MM.1S (cell line): ENCODE results near the gene VGLL4.

Source experiments
- CTCF ChIP-seq: fragments of 300-600 bp; sonication (generic); IDR thresholded peaks from 2 replicates; pipeline ENCODE4 v1.5.1; 2016; ENCODE audit warnings: antibody characterized with exemption, low read length, mixed read lengths
- EZH2 ChIP-seq: fragments of 300-600 bp; sonication (generic); optimal IDR thresholded peaks from 2 replicates; pipeline ENCODE3; 2017; ENCODE audit warnings: low read depth, mild to moderate bottlenecking, antibody characterized with exemption, low read length, mixed read lengths
- EZH2phosphoT487 ChIP-seq: fragments of 300-600 bp; sonication (generic); IDR thresholded peaks from 2 replicates; pipeline ENCODE4 v1.6.1; 2018; ENCODE audit warnings: antibody characterized with exemption, low read length

- TF ChIP-seq CTCF (no peak), EZH2 (no peak), EZH2phosphoT487 (no peak)
Measured at GRCh38 chr3:11593318-11594034, 50.2 kb downstream of the VGLL4 start.
